GM18861 (cell line): ENCODE results near the gene KCNJ14.

Experiments used
- ATAC-seq: cut with Tn5 transposase; IDR thresholded peaks from one replicate; pipeline ENCODE4 v1.9.1; 2021; ENCODE audit not compliant: unreplicated experiment

KCNJ14 gene

GRCh38 chr19:48455171-48455907, at the start of gene KCNJ14:
Gene KCNJ14, plus strand, starts transcription at chr19:48455574. Its CDS starts 6,151 bp downstream, at chr19:48461725.
- ATAC-seq, result no peak

DNA sequence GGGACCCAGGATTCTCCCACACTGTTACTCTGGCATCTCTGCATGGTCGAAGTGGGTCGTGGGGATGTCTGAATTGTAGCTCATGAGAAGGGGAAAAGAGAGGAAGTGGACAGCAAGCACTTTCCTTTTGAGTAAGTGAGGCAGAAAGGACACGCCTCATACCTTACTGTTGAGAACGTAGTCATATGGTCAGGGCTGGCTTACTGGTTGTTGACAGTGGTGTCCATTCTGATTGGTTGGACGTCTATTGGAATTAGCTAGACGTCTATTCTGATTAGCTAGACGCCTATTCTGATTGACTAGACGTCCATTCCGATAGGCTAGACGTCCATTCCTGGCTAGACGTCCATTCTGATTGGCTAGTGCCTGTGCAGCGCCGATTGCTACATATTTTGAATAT, 49.5 kb upstream of the KCNJ14 start:
- ATAC-seq, result no peak

GRCh38 chr19:48413879-48414587, 41.3 kb upstream of the KCNJ14 start:
- ATAC-seq, result no peak

DNA sequence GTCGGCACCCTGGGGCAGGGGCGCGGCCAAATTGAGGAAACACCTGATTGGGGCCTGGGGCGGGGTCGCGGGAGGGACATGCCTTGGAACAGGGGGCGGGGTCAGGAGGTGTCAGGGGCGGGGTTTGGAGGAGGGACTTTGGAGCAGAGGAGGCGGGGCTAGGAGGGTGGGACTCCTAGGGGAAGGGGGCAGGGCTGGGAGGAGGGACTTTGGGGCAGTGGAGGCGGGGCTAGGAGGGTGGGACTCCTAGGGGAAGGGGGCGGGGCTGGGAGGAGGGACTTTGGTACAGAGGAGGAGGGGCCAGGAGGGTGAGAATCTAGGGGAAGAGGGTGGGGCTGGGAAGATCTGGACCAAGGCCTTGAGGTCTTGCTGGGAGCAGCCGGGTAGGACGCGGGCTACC, 40.0 kb upstream of the KCNJ14 start:
- ATAC-seq, result no peak

DNA sequence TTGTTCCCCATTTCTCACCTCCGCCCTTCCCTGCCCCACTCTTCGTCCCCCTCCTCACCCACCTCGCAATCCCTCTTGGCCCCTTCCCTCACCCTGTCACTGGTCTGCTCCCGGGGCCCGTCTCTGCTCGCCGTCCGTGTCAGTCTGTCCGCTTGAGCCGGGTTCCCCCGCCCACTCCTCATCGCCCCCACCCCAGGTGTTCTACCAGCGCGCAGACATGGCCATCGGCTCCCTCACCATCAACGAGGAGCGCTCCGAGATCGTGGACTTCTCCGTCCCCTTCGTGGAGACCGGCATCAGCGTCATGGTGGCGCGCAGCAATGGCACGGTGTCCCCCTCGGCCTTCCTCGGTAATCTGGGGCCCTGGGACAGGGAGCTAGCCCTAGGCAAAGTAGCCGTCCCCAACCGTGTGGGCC, 39.6 kb upstream of the KCNJ14 start:
- no peak for ATAC-seq

DNA sequence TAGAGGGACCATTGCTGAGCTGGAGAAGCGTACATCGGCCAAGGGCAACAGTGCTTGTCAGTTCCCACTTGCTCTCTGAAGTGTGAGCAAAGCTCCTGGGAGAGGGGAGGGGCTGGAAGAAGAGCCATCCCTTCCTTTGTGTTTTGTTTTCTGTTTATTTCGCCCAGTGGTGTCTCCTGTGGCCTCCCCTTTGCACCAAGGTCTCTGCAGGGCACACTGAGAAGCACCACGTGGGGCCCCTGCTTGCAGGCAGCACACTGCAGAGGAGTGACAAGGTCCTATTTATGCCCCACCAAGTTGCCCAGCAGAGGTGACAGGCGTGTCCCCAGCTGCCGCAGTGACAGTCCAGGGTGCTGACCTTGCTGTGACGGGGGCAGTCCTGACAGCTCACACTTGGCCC, 38.0 kb upstream of the KCNJ14 start:
- no peak for ATAC-seq

DNA sequence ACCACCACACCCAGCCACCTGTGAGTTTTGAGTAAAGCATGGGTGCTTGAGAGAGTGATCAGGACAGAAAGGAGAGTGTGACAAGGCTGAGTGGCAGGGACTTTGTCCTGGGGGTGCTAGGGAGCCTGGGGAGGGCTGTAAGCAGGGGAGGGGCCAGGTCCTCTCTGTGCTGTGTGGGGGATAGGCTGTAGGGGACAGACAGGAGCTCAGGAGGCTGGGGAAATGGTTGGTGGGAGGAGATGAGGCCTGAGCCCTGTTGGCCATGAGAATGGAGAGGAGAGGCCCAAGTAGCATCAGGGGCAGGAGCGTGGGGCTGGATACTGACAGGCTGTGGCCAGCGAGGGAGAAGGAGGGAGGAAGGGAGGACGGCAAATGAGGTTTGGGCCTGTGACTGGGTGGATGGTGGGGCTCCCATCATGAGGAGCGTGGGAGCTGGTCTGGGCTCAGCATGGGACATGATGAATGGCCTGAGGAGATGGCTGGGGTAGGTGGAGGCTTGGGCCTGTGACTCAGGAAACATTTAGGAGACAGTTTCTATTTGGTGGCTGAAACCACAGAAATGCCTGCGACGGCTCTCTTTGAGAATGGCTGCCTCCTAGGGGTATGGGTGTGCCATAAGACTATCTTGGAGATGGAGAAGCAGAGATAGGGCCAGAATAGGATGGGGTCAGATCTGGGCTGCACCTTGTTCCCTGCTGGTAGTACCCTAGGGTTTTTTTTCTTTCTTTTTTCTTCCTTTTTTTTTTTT, 36.9 kb upstream of the KCNJ14 start:
- ATAC-seq, result no peak

GRCh38 chr19:48419158-48419920, 36.0 kb upstream of the KCNJ14 start:
- no peak for ATAC-seq

- ATAC-seq, result no peak
Observed at GRCh38 chr19:48421548-48421947, 33.8 kb upstream of the KCNJ14 start.

- ATAC-seq, result no peak
Observed at GRCh38 chr19:48424694-48425219, 30.6 kb upstream of the KCNJ14 start.

GRCh38 chr19:48428670-48429069, 26.7 kb upstream of the KCNJ14 start:
- no peak for ATAC-seq

GRCh38 chr19:48433337-48433736, 22.0 kb upstream of the KCNJ14 start:
- no peak for ATAC-seq

- ATAC-seq, result no peak
Observed at GRCh38 chr19:48436586-48436985, 18.8 kb upstream of the KCNJ14 start.

DNA sequence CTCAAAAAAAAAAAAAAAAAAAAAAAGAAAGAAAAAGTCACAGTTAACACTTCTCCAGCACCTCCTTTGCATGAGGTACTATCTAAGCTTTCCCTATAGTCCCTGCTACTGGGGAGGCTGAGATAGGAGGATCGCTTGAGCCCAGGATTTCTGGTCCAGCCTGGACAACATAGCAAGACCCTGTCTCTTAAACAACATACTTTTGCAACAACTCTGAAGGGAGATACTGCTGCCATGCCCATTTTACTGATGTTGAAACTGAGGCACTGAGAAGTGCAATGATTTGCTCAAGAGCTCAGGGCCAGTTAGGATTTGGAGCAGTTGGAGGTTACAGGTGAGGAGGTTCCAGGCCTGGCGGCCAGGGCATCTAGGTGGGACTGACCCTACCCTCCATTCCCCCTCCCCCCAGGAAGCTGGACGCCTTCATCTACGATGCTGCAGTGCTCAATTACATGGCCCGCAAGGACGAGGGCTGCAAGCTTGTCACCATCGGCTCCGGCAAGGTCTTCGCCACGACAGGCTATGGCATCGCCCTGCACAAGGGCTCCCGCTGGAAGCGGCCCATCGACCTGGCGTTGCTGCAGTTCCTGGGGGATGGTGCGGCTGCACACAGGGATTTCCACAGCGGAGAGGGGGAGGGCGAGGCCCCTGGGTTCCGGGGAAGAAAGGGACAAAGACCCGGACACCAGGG, 13.9 kb upstream of the KCNJ14 start:
- no peak for ATAC-seq

DNA sequence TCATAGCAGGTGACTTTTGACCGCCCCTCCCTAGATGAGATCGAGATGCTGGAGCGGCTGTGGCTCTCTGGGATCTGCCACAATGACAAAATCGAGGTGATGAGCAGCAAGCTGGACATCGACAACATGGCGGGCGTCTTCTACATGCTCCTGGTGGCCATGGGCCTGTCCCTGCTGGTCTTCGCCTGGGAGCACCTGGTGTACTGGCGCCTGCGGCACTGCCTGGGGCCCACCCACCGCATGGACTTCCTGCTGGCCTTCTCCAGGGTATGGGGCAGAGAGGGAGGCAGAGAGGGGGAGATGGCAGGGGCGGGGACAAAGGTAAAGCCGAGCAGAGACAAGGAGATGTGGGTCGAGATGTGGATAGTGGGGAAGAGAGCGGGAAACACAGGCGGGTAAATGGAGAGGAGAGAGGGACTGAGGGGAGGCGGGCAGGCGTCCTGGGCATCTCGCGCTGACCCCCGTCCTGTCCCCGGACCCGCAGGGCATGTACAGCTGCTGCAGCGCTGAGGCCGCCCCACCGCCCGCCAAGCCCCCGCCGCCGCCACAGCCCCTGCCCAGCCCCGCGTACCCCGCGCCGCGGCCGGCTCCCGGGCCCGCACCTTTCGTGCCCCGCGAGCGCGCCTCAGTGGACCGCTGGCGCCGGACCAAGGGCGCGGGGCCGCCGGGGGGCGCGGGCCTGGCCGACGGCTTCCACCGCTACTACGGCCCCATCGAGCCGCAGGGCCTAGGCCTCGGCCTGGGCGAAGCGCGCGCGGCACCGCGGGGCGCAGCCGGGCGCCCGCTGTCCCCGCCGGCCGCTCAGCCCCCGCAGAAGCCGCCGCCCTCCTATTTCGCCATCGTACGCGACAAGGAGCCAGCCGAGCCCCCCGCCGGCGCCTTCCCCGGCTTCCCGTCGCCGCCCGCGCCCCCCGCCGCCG, 13.0 kb upstream of the KCNJ14 start:
- no peak for ATAC-seq

DNA sequence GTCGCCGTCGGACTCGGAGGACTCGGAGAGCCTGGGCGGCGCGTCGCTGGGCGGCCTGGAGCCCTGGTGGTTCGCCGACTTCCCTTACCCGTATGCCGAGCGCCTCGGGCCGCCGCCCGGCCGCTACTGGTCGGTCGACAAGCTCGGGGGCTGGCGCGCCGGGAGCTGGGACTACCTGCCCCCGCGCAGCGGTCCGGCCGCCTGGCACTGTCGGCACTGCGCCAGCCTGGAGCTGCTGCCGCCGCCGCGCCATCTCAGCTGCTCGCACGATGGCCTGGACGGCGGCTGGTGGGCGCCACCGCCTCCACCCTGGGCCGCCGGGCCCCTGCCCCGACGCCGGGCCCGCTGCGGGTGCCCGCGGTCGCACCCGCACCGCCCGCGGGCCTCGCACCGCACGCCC, 12.1 kb upstream of the KCNJ14 start:
- ATAC-seq, result no peak

DNA sequence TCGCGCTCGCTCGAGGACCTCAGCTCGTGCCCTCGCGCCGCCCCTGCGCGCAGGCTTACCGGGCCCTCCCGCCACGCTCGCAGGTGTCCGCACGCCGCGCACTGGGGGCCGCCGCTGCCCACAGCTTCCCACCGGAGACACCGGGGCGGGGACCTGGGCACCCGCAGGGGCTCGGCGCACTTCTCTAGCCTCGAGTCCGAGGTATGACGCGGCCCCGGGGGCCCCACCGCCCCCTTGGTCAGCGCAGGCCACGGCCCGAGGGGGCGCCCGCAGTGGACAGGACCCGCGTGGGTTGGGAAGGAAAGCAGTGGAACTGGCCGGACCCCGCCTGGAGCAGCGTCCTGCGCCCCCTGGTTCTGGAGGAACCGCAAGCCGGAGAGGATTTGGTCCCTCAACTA, 11.6 kb upstream of the KCNJ14 start:
- ATAC-seq, result no peak

DNA sequence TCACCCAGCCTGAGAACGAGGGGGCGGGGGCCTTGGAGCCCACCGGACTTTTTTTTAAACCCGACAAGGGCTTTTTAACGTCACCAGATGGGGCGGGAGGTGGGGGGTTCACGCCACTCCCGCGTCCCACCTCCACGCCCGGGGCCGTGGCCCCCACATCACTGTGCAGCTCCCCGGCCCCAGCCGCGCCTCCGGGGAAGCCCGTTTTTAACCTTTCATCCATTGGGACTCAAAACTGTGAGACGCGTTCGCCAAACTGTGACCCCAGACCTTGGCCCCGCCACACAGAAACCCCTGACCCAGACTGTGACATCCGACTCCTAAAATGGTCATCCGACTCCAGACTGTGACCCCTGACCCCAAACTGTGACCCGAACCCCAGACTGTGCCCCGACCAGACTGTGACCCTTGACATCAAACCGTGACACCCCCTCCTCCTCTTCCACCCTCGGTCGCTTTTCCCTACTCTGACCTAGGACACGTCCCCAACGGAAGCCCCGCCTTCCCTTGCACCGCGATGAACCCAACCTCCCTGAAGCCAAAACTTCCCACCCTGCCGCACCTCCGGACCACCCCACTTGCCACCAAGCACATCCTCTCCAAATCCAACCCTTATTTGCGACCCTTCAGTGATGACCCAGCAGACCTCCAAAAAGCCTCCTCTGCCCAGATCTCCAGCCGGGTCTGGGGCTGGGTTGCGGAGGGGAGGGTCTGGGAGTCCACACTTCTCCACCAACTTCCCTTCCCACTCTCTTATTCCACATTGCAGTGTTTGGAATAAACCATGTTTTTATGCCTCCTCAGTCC, 11.0 kb upstream of the KCNJ14 start:
- no peak for ATAC-seq

GRCh38 chr19:48444936-48445200, 10.5 kb upstream of the KCNJ14 start:
- ATAC-seq, result no peak
